ENCODE data around the gene SLK. TPM values are rescaled to one million over a fixed set of nuclear protein-coding genes. Genes with fewer than 3 reads are reported as not detected.

The SLK gene
- total and polyA plus RNA-seq, 7 donors: 15.5 to 48.6 (median 36.6) TPM

DNA sequence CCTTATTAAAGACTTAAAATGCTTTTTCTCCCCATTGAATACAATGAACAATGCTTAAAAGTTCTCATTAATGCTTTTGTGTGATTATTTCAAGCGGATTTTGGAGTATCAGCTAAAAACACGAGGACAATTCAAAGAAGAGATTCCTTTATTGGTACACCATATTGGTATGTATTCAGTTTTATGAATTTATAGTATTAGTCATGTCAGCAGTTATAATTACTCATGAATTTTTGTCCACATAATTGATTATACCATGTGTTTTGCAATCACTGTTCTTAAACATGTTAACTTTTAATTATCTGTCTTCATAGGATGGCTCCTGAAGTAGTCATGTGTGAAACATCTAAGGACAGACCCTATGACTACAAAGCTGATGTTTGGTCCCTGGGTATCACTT lies 31.9 kb downstream of the SLK start:
- Histone ChIP-seq H3K9me3 (no peaks in the 10 kb centered on the region), H3K4me1 (no peaks in the 10 kb centered on the region), H3K27ac (no peak overlapping the region), H3K27me3 (ENCODE audit: insufficient read depth in 3 of 3, low read length in 2 of 3) (no peaks in the 10 kb centered on the region), H3K4me3 (no peak overlapping the region), H3K36me3 (ENCODE audit: insufficient read depth in 1 of 2, low read depth in 1 of 2) (peaks cover 6 to 93% of the 10 kb centered on the region in 2 donors)
- ATAC-seq (no peak), DNase-seq (no peak)
- intact Hi-C loops (cut with DNase I): no loop called here
- WGBS, 3 donors: 95 to 97% (median 97%) methylated on average over 2 of the region's 2 CpGs
- TF ChIP-seq, protein P1, sequence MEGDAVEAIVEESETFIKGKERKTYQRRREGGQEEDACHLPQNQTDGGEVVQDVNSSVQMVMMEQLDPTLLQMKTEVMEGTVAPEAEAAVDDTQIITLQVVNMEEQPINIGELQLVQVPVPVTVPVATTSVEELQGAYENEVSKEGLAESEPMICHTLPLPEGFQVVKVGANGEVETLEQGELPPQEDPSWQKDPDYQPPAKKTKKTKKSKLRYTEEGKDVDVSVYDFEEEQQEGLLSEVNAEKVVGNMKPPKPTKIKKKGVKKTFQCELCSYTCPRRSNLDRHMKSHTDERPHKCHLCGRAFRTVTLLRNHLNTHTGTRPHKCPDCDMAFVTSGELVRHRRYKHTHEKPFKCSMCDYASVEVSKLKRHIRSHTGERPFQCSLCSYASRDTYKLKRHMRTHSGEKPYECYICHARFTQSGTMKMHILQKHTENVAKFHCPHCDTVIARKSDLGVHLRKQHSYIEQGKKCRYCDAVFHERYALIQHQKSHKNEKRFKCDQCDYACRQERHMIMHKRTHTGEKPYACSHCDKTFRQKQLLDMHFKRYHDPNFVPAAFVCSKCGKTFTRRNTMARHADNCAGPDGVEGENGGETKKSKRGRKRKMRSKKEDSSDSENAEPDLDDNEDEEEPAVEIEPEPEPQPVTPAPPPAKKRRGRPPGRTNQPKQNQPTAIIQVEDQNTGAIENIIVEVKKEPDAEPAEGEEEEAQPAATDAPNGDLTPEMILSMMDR (IDR thresholded peaks at IDR 0.05): no peak

DNA sequence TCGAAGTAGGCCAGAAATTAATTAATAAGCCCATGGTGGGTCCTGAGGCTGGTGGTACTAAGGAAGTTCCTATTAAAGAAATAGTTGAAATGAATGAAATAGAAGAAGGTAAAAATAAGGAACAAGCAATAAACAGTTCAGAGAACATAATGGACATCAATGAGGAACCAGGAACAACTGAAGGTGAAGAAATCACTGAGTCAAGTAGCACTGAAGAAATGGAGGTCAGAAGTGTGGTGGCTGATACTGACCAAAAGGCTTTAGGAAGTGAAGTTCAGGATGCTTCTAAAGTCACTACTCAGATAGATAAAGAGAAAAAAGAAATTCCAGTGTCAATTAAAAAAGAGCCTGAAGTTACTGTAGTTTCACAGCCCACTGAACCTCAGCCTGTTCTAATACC lies 36.0 kb downstream of the SLK start:
- WGBS, 3 donors: 96 to 100% (median 96%) methylated on average over 1 of the region's 1 CpG

DNA sequence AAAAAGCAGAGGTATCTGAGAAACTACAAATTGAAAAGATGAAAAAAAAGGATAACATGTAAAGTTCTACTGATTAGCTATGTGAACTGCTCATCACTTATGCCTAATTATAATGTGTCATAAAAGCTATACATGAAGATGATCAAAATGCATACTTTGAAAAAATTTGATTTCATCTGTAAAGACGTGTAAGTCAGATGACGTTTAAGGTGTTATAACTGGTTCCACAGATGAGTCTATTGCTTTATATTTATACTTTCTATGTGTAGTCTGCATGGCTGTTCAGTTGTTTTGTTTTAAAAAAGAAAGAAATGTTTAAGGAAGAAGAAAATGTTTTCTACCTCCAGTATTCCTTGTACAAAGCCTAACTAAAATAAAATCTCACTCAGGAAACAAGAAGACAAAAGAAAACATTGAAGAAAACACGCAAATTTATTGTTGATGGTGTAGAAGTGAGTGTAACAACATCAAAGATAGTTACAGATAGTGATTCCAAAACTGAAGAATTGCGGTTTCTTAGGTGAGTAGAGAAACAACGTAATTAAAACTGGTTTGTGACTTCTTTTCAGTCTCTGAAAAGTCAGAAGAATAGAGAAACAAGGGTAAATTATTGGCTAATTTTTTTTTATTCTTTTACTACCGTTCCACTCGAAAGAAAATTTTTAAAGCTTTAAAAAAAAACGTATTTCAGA lies 38.4 kb downstream of the SLK start:
- H3K36me3 ChIP-seq (ENCODE audit: insufficient read depth in 1 of 2, low read depth in 1 of 2): peaks cover 6 to 98% of the 10 kb centered on the region in 2 donors
- no peak overlapping the region for H3K4me3 ChIP-seq
- 91 to 93% (median 93%) methylated on average over 8 of the region's 8 CpGs for WGBS, 3 donors
- H3K4me1 ChIP-seq: no peaks in the 10 kb centered on the region
- H3K27me3 ChIP-seq (ENCODE audit: insufficient read depth in 3 of 3, low read length in 2 of 3): no peaks in the 10 kb centered on the region
- TF ChIP-seq, protein P1 (IDR thresholded peaks at IDR 0.05): no peak
- no peaks in the 10 kb centered on the region for H3K9me3 ChIP-seq
- H3K27ac ChIP-seq: no peak overlapping the region
- no peak for ATAC-seq
- intact Hi-C loops (cut with DNase I): no loop called here
- DNase-seq: no peak

More for the DNA sequence above, 36.0 kb downstream of the SLK start:
- TF ChIP-seq, protein P1 (IDR thresholded peaks at IDR 0.05): no peak
- no peaks in the 10 kb centered on the region for H3K4me1 ChIP-seq
- no peak overlapping the region for H3K4me3 ChIP-seq
- DNase-seq: no peak
- no peaks in the 10 kb centered on the region for H3K27me3 ChIP-seq (ENCODE audit: insufficient read depth in 3 of 3, low read length in 2 of 3)
- H3K9me3 ChIP-seq: no peaks in the 10 kb centered on the region
- H3K27ac ChIP-seq: no peak overlapping the region
- intact Hi-C loops (cut with DNase I): no loop called here
- no peak for ATAC-seq
- H3K36me3 ChIP-seq (ENCODE audit: insufficient read depth in 1 of 2, low read depth in 1 of 2): peaks cover 6 to 98% of the 10 kb centered on the region in 2 donors

DNA sequence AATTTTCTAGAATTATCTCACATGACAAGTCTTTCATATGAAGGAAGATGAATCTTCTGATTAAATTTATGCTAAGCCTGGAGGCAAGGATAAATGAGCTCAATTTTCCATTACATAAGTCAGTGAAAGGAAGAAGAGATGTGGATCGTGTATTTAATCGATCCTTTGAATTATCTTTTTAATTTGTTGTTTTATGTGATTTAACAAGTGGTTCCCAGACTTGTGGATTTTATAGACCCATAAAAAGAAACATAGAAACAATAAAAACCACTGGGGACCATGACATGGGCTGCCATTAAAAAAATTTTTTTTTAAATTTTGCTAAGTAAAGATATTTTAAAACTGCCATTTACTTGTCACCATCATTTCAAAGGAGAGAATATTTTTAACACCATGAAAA lies 45.0 kb downstream of the SLK start:
- Histone ChIP-seq H3K27ac (no peak overlapping the region), H3K4me3 (no peak overlapping the region), H3K36me3 (ENCODE audit: insufficient read depth in 1 of 2, low read depth in 1 of 2) (peaks cover 0 to 71% of the 10 kb centered on the region in 2 donors), H3K9me3 (no peaks in the 10 kb centered on the region), H3K4me1 (no peaks in the 10 kb centered on the region), H3K27me3 (ENCODE audit: insufficient read depth in 3 of 3, low read length in 2 of 3) (no peaks in the 10 kb centered on the region)
- ATAC-seq (no peak), DNase-seq (no peak)
- TF ChIP-seq, protein P1 (IDR thresholded peaks at IDR 0.05): no peak
- 90 to 97% (median 94%) methylated on average over 2 of the region's 2 CpGs for WGBS, 3 donors
- intact Hi-C loops (cut with DNase I): no loop called here

DNA sequence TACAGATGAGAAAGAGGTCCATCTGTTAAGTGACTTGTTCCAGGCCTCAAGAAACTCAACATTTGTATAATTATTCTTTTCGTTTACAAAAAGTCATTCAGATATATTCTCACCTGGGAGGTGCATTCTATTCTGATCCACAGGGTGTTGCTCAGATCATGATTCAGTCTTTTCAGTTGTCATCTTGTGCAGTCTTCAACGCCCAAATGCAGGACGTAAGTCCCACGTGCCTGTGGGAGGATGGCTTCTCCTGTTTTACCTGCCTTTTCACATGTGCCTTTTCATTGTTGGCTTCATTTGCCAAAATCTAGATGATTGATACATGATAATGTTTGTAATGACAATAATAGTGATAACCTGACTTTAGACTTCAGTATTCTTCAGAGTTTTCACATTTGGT lies 46.5 kb downstream of the SLK start:
- TF ChIP-seq, protein P1 (IDR thresholded peaks at IDR 0.05): no peak
- Histone ChIP-seq H3K9me3 (no peaks in the 10 kb centered on the region), H3K4me1 (no peaks in the 10 kb centered on the region), H3K27ac (no peak overlapping the region), H3K4me3 (no peak overlapping the region), H3K27me3 (ENCODE audit: insufficient read depth in 3 of 3, low read length in 2 of 3) (no peaks in the 10 kb centered on the region), H3K36me3 (ENCODE audit: insufficient read depth in 1 of 2, low read depth in 1 of 2) (peaks cover 0 to 66% of the 10 kb centered on the region in 2 donors)
- intact Hi-C loops (cut with DNase I): no loop called here
- 94 to 98% (median 97%) methylated on average over 4 of the region's 4 CpGs for WGBS, 3 donors
- DNase-seq (no peak), ATAC-seq (no peak)

Data from psoas muscle (tissue), 8 donors.